HFF-Myc (cell line): Measurements from ENCODE around the gene AFDN.

Source experiments
- DNase-seq: peaks from one replicate; pipeline ENCODE4 v3.0.0-alpha.2; 2011; ENCODE audit warnings: low read depth; ENCODE audit errors: extremely low read depth
- H3K4me3 ChIP-seq: replicated peaks from 2 replicates; pipeline ENCODE4 v1.5.1; 2011; ENCODE audit warnings: low read depth, mild to moderate bottlenecking, control low read depth, low read length
- CTCF ChIP-seq: IDR thresholded peaks from 2 replicates; pipeline ENCODE4 v1.5.1; 2012; ENCODE audit warnings: mild to moderate bottlenecking, low read depth, low read length, control low read depth; ENCODE audit errors: missing control alignments

The AFDN gene

GRCh38 chr6:167833396-167833763, 6.7 kb downstream of the AFDN start:
- DNase-seq = no peak
- no peak for TF ChIP-seq CTCF
- H3K4me3 ChIP-seq = no peak overlapping the region

- H3K4me3 ChIP-seq = no peak overlapping the region
- no peak for DNase-seq
- TF ChIP-seq CTCF = no peak
These were observed 8.5 kb downstream of the AFDN start for GRCh38 chr6:167835260-167835659.

- no peak for DNase-seq
- no peak overlapping the region for H3K4me3 ChIP-seq
- no peak for TF ChIP-seq CTCF
These were observed 10.0 kb downstream of the AFDN start for GRCh38 chr6:167836721-167837120.

GRCh38 chr6:167838207-167838748, 11.6 kb downstream of the AFDN start:
- no peak overlapping the region for H3K4me3 ChIP-seq
- no peak for DNase-seq
- TF ChIP-seq CTCF = no peak

- no peak for DNase-seq
- H3K4me3 ChIP-seq = no peak overlapping the region
- no peak for TF ChIP-seq CTCF
These were observed 12.6 kb downstream of the AFDN start for GRCh38 chr6:167839343-167839742.

GRCh38 chr6:167839755-167840154, 13.0 kb downstream of the AFDN start:
- DNase-seq = no peak
- no peak overlapping the region for H3K4me3 ChIP-seq
- no peak for TF ChIP-seq CTCF

- H3K4me3 ChIP-seq = no peak overlapping the region
- no peak for DNase-seq
- no peak for TF ChIP-seq CTCF
These were observed 13.4 kb downstream of the AFDN start for GRCh38 chr6:167840160-167840525.
